ENCODE data around the gene TRMT2A. TPM values are rescaled to one million over a fixed set of nuclear protein-coding genes. Genes with fewer than 3 reads are reported as not detected.
"Not testable (repeated sequence)": the region's sequence is repeated elsewhere in the genome, so short reads cannot be mapped to it uniquely, and the experiment has no call there.

The TRMT2A gene
- total RNA-seq, result 75.2 TPM
- polyA plus RNA-seq, result 10 to 100 TPM; 24.5 to 30.2 (median 28.1) TPM

GRCh38 chr22:20116951-20117632 is at the start of gene TRMT2A:
Gene TRMT2A (minus strand): TSS chr22:20117226. CDS start chr22:20116906, 320 bp downstream.
- H3K27ac ChIP-seq (ENCODE audit: insufficient read depth, low read length, poor library complexity, severe bottlenecking), result peak within 1 kb of the TSS; percentile 84
- H3K36me3 Mint-ChIP-seq, result peaks cover 5% of the 10 kb centered on the region
- no peaks in the 10 kb centered on the region for H3K9me3 ChIP-seq (ENCODE audit: control insufficient read depth in 2 of 2, low read length in 2 of 2)
- H3K36me3 ChIP-seq (ENCODE audit: control insufficient read depth, insufficient read depth, low read length), result peaks cover 42% of the 10 kb centered on the region
- H3K4me3 Mint-ChIP-seq, result peak within 1 kb of the TSS; percentile 90 to 95 (median 92)
- peaks cover 0 to 2% (median 0%) of the 10 kb centered on the region in 7 donors for H3K9me3 Mint-ChIP-seq
- peaks cover 47% of the 10 kb centered on the region for H3K4me1 ChIP-seq (ENCODE audit: control insufficient read depth, insufficient read depth, low read length, poor library complexity, severe bottlenecking)
- H3K27ac Mint-ChIP-seq, result peak within 1 kb of the TSS; percentile 75 to 95 (median 86)
- H3K27me3 Mint-ChIP-seq, result no peaks in the 10 kb centered on the region
- no peaks in the 10 kb centered on the region for H3K27me3 ChIP-seq (ENCODE audit: control insufficient read depth, insufficient read depth, low read length)
- ATAC-seq (ENCODE audit: low read depth in 2 of 2), result peak; percentile 81 to 88
- peaks cover 0 to 59% (median 23%) of the 10 kb centered on the region in 4 donors for H3K4me1 Mint-ChIP-seq
- peak within 1 kb of the TSS; percentile 84 for H3K4me3 ChIP-seq (ENCODE audit: low read depth, low read length)
- peak; percentile 96 to 99 (median 97) for DNase-seq

- Histone ChIP-seq H3K4me1 (ENCODE audit: control insufficient read depth, insufficient read depth, low read length, poor library complexity, severe bottlenecking) (no peaks in the 10 kb centered on the region), H3K9me3 (ENCODE audit: control insufficient read depth in 2 of 2, low read length in 2 of 2) (no peaks in the 10 kb centered on the region), H3K4me3 (ENCODE audit: low read depth, low read length) (no peak overlapping the region), H3K27me3 (ENCODE audit: control insufficient read depth, insufficient read depth, low read length) (no peaks in the 10 kb centered on the region), H3K27ac (ENCODE audit: insufficient read depth, low read length, poor library complexity, severe bottlenecking) (no peak overlapping the region), H3K36me3 (ENCODE audit: control insufficient read depth, insufficient read depth, low read length) (no peaks in the 10 kb centered on the region)
- no peaks in the 10 kb centered on the region for H3K4me1 Mint-ChIP-seq
- peaks cover 0 to 2% (median 0%) of the 10 kb centered on the region in 7 donors for H3K9me3 Mint-ChIP-seq
- ATAC-seq (ENCODE audit: low read depth in 2 of 2) (no peak), DNase-seq (no peak)
- no peak overlapping the region for H3K4me3 Mint-ChIP-seq
- no peaks in the 10 kb centered on the region for H3K36me3 Mint-ChIP-seq
- no peaks in the 10 kb centered on the region for H3K27me3 Mint-ChIP-seq
- no peak overlapping the region for H3K27ac Mint-ChIP-seq
These were observed 49.7 kb upstream of the TRMT2A start for GRCh38 chr22:20166703-20167102.

GRCh38 chr22:20165913-20166312 is 48.9 kb upstream of the TRMT2A start:
- Histone ChIP-seq H3K36me3 (ENCODE audit: control insufficient read depth, insufficient read depth, low read length) (no peaks in the 10 kb centered on the region), H3K9me3 (ENCODE audit: control insufficient read depth in 2 of 2, low read length in 2 of 2) (no peaks in the 10 kb centered on the region), H3K27me3 (ENCODE audit: control insufficient read depth, insufficient read depth, low read length) (no peaks in the 10 kb centered on the region), H3K27ac (ENCODE audit: insufficient read depth, low read length, poor library complexity, severe bottlenecking) (no peak overlapping the region), H3K4me1 (ENCODE audit: control insufficient read depth, insufficient read depth, low read length, poor library complexity, severe bottlenecking) (no peaks in the 10 kb centered on the region), H3K4me3 (ENCODE audit: low read depth, low read length) (no peak overlapping the region)
- Mint-ChIP-seq H3K4me3 (no peak overlapping the region), H3K27me3 (no peaks in the 10 kb centered on the region), H3K27ac (no peak overlapping the region), H3K9me3 (peaks cover 0 to 2% (median 0%) of the 10 kb centered on the region in 7 donors), H3K36me3 (no peaks in the 10 kb centered on the region), H3K4me1 (no peaks in the 10 kb centered on the region)
- no peak for ATAC-seq (ENCODE audit: low read depth in 2 of 2)
- DNase-seq, result no peak

GRCh38 chr22:20165421-20165820 is 48.4 kb upstream of the TRMT2A start:
- Histone ChIP-seq H3K4me1 (ENCODE audit: control insufficient read depth, insufficient read depth, low read length, poor library complexity, severe bottlenecking) (no peaks in the 10 kb centered on the region), H3K27me3 (ENCODE audit: control insufficient read depth, insufficient read depth, low read length) (no peaks in the 10 kb centered on the region), H3K27ac (ENCODE audit: insufficient read depth, low read length, poor library complexity, severe bottlenecking) (no peak overlapping the region), H3K36me3 (ENCODE audit: control insufficient read depth, insufficient read depth, low read length) (no peaks in the 10 kb centered on the region), H3K9me3 (ENCODE audit: control insufficient read depth in 2 of 2, low read length in 2 of 2) (no peaks in the 10 kb centered on the region), H3K4me3 (ENCODE audit: low read depth, low read length) (no peak overlapping the region)
- Mint-ChIP-seq H3K27me3 (no peaks in the 10 kb centered on the region), H3K36me3 (no peaks in the 10 kb centered on the region), H3K4me1 (no peaks in the 10 kb centered on the region), H3K4me3 (no peak overlapping the region), H3K27ac (no peak overlapping the region), H3K9me3 (peaks cover 0 to 1% (median 0%) of the 10 kb centered on the region in 7 donors)
- DNase-seq, result no peak
- no peak for ATAC-seq (ENCODE audit: low read depth in 2 of 2)

- H3K27ac Mint-ChIP-seq, result no peak overlapping the region
- H3K4me1 Mint-ChIP-seq, result no peaks in the 10 kb centered on the region
- H3K36me3 ChIP-seq (ENCODE audit: control insufficient read depth, insufficient read depth, low read length), result no peaks in the 10 kb centered on the region
- DNase-seq (no peak), ATAC-seq (ENCODE audit: low read depth in 2 of 2) (no peak)
- no peak overlapping the region for H3K27ac ChIP-seq (ENCODE audit: insufficient read depth, low read length, poor library complexity, severe bottlenecking)
- H3K4me3 Mint-ChIP-seq, result no peak overlapping the region
- H3K9me3 ChIP-seq (ENCODE audit: control insufficient read depth in 2 of 2, low read length in 2 of 2), result no peaks in the 10 kb centered on the region
- no peaks in the 10 kb centered on the region for H3K4me1 ChIP-seq (ENCODE audit: control insufficient read depth, insufficient read depth, low read length, poor library complexity, severe bottlenecking)
- no peak overlapping the region for H3K4me3 ChIP-seq (ENCODE audit: low read depth, low read length)
- no peaks in the 10 kb centered on the region for H3K9me3 Mint-ChIP-seq
- no peaks in the 10 kb centered on the region for H3K36me3 Mint-ChIP-seq
- peaks cover 5% of the 10 kb centered on the region for H3K27me3 Mint-ChIP-seq
- no peaks in the 10 kb centered on the region for H3K27me3 ChIP-seq (ENCODE audit: control insufficient read depth, insufficient read depth, low read length)
These were observed 47.8 kb upstream of the TRMT2A start for GRCh38 chr22:20164863-20165262.

GRCh38 chr22:20160041-20160440 is 43.0 kb upstream of the TRMT2A start:
- Mint-ChIP-seq H3K27ac (no peak overlapping the region), H3K4me3 (no peak overlapping the region), H3K9me3 (no peaks in the 10 kb centered on the region), H3K27me3 (peaks cover 9% of the 10 kb centered on the region), H3K4me1 (peaks cover 0 to 3% (median 0%) of the 10 kb centered on the region in 4 donors), H3K36me3 (no peaks in the 10 kb centered on the region)
- H3K4me1 ChIP-seq (ENCODE audit: control insufficient read depth, insufficient read depth, low read length, poor library complexity, severe bottlenecking), result peaks cover 3% of the 10 kb centered on the region
- H3K27me3 ChIP-seq (ENCODE audit: control insufficient read depth, insufficient read depth, low read length), result no peaks in the 10 kb centered on the region
- no peak overlapping the region for H3K27ac ChIP-seq (ENCODE audit: insufficient read depth, low read length, poor library complexity, severe bottlenecking)
- ATAC-seq (ENCODE audit: low read depth in 2 of 2), result no peak
- DNase-seq, result no peak
- H3K36me3 ChIP-seq (ENCODE audit: control insufficient read depth, insufficient read depth, low read length), result no peaks in the 10 kb centered on the region
- H3K9me3 ChIP-seq (ENCODE audit: control insufficient read depth in 2 of 2, low read length in 2 of 2), result no peaks in the 10 kb centered on the region
- H3K4me3 ChIP-seq (ENCODE audit: low read depth, low read length), result no peak overlapping the region

GRCh38 chr22:20159531-20159930 is 42.5 kb upstream of the TRMT2A start:
- H3K27ac ChIP-seq (ENCODE audit: insufficient read depth, low read length, poor library complexity, severe bottlenecking); ATAC-seq (ENCODE audit: low read depth in 2 of 2); H3K4me3 ChIP-seq (ENCODE audit: low read depth, low read length); H3K27me3 Mint-ChIP-seq; H3K4me1 ChIP-seq (ENCODE audit: control insufficient read depth, insufficient read depth, low read length, poor library complexity, severe bottlenecking); H3K36me3 ChIP-seq (ENCODE audit: control insufficient read depth, insufficient read depth, low read length); H3K36me3 Mint-ChIP-seq; H3K27me3 ChIP-seq (ENCODE audit: control insufficient read depth, insufficient read depth, low read length); H3K4me1 Mint-ChIP-seq; DNase-seq; H3K9me3 Mint-ChIP-seq; H3K9me3 ChIP-seq (ENCODE audit: control insufficient read depth in 2 of 2, low read length in 2 of 2): not testable (repeated sequence)
- Mint-ChIP-seq H3K4me3 (peak overlapping the region in 1 of 4 donors; percentile 75), H3K27ac (peak overlapping the region in 1 of 3 donors; percentile 56)

- no peaks in the 10 kb centered on the region for H3K36me3 Mint-ChIP-seq
- Histone ChIP-seq H3K27ac (ENCODE audit: insufficient read depth, low read length, poor library complexity, severe bottlenecking) (no peak overlapping the region), H3K9me3 (ENCODE audit: control insufficient read depth in 2 of 2, low read length in 2 of 2) (no peaks in the 10 kb centered on the region), H3K27me3 (ENCODE audit: control insufficient read depth, insufficient read depth, low read length) (no peaks in the 10 kb centered on the region), H3K36me3 (ENCODE audit: control insufficient read depth, insufficient read depth, low read length) (no peaks in the 10 kb centered on the region), H3K4me3 (ENCODE audit: low read depth, low read length) (no peak overlapping the region), H3K4me1 (ENCODE audit: control insufficient read depth, insufficient read depth, low read length, poor library complexity, severe bottlenecking) (peaks cover 3% of the 10 kb centered on the region)
- H3K4me3 Mint-ChIP-seq, result no peak overlapping the region
- H3K4me1 Mint-ChIP-seq, result peaks cover 0 to 3% (median 0%) of the 10 kb centered on the region in 4 donors
- ATAC-seq (ENCODE audit: low read depth in 2 of 2), result no peak
- DNase-seq, result no peak
- no peak overlapping the region for H3K27ac Mint-ChIP-seq
- H3K27me3 Mint-ChIP-seq, result peaks cover 9% of the 10 kb centered on the region
- H3K9me3 Mint-ChIP-seq, result no peaks in the 10 kb centered on the region
These were observed 42.0 kb upstream of the TRMT2A start for GRCh38 chr22:20159076-20159475.
